ENCODE data around the gene TAC4.
A peak's percentile ranks its signal among the peaks of the same experiment; 100 is the strongest.

TAC4 gene

DNA sequence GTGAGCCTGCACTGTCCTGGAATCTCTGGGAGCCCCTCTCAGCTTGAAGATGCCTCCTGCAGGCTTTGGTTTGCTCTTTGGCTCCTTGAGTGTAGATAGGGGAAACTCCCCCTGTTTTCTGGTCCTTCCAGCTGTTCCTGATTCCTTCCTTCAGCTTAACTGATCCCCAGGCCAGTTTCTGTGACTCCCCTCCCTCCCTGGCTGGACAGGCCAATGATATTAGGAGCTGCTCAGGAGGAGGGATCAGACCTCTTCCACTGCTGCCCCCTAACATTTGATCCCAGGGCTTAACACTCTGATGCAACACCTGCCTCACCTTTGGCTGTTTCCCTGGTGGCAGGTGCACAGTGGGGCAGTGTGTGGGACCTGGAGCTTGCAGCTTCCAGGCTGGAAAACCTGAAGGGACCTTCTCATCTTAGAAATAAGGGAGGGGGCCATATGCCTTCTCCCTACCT, at the start of gene TAC4:
TAC4 (minus strand) TSS at position 51 of the 455 bp plus-strand sequence. CDS start 52 bp downstream, outside the sequence.
- DNase-seq (ENCODE audit: low spot score) (no peak), FAIRE-seq (no peak)

- DNase-seq (ENCODE audit: low spot score) (no peak), FAIRE-seq (no peak)
These were observed 49.0 kb upstream of the TAC4 start for GRCh38 chr17:49896860-49897259.

GRCh38 chr17:49896222-49896621, 48.4 kb upstream of the TAC4 start:
- FAIRE-seq = no peak
- DNase-seq (ENCODE audit: low spot score) = no peak

DNA sequence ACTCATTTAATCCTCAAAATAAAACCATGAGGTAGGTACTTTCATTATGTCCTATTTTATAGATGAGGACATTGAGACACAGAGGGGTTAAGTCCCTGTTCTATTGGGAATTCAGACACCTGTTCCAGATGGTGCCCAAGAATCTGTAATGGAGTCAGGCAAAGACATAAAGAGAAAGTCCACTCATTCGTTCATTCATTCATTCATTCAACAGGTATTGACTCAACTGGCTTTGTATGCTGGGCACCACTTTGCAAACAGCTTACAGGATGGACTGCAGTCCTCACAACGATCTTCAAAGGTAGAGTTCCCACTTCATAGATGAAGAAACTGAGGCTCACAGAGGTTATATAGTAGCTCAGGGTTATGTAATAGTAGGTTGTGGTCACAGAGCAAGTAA, 47.9 kb upstream of the TAC4 start:
- FAIRE-seq (no peak), DNase-seq (ENCODE audit: low spot score) (no peak)

GRCh38 chr17:49894761-49895160, 46.9 kb upstream of the TAC4 start:
- DNase-seq (ENCODE audit: low spot score) (no peak), FAIRE-seq (no peak)

GRCh38 chr17:49891694-49892389, 44.0 kb upstream of the TAC4 start:
- FAIRE-seq (no peak), DNase-seq (ENCODE audit: low spot score) (no peak)

GRCh38 chr17:49891271-49891670, 43.4 kb upstream of the TAC4 start:
- DNase-seq (ENCODE audit: low spot score) (no peak), FAIRE-seq (no peak)

- FAIRE-seq (no peak), DNase-seq (ENCODE audit: low spot score) (no peak)
These were observed 43.0 kb upstream of the TAC4 start for GRCh38 chr17:49890852-49891251.

- no peak for FAIRE-seq
- no peak for DNase-seq (ENCODE audit: low spot score)
These were observed 42.4 kb upstream of the TAC4 start for GRCh38 chr17:49890077-49890821.

- FAIRE-seq (no peak), DNase-seq (ENCODE audit: low spot score) (no peak)
These were observed 41.6 kb upstream of the TAC4 start for GRCh38 chr17:49889500-49889899.

GRCh38 chr17:49887744-49888360, 40.0 kb upstream of the TAC4 start:
- FAIRE-seq (no peak), DNase-seq (ENCODE audit: low spot score) (no peak)

DNA sequence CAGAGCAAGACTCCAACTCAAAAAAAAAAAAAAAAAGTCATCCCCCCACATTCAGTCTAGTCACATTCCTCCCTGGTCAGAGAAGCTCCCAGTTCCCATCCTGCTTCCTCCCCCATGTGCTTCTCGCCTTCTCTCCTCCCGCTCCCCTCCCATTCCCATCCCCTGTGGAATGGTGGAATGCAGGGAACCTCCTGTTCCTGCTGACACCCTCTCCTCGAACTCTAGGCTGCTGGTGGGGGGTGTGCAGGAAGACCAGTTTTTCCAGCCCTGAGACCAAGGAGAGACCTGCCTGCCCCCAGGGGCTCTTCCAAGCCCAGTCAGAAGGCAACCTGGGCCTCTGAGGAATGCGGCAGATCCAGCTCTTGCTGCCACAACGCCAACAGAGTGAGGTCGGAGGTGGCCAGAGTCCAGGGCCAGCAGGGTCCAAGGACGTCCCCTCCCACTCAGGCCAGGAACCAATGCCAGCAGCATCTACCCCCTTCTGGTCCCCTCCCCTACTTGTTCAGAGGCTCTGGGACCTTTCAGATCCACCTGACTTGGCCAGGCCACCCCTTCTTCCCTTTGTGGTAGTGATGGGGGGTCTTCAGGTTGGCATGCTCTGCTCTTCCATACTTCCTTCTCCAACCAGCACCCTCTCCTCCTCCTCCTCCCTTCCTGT, 39.3 kb upstream of the TAC4 start:
- DNase-seq (ENCODE audit: low spot score) (no peak), FAIRE-seq (no peak)

- DNase-seq (ENCODE audit: low spot score) = no peak
- FAIRE-seq = no peak
These were observed 38.2 kb upstream of the TAC4 start for GRCh38 chr17:49886036-49886435.

- DNase-seq (ENCODE audit: low spot score) (no peak), FAIRE-seq (no peak)
These were observed 34.6 kb upstream of the TAC4 start for GRCh38 chr17:49882434-49882833.

- FAIRE-seq = no peak
- DNase-seq (ENCODE audit: low spot score) = no peak
These were observed 33.2 kb upstream of the TAC4 start for GRCh38 chr17:49881054-49881402.

- FAIRE-seq = no peak
- peak; percentile 54 for DNase-seq (ENCODE audit: low spot score)
These were observed 32.6 kb upstream of the TAC4 start for GRCh38 chr17:49880291-49881053.

DNA sequence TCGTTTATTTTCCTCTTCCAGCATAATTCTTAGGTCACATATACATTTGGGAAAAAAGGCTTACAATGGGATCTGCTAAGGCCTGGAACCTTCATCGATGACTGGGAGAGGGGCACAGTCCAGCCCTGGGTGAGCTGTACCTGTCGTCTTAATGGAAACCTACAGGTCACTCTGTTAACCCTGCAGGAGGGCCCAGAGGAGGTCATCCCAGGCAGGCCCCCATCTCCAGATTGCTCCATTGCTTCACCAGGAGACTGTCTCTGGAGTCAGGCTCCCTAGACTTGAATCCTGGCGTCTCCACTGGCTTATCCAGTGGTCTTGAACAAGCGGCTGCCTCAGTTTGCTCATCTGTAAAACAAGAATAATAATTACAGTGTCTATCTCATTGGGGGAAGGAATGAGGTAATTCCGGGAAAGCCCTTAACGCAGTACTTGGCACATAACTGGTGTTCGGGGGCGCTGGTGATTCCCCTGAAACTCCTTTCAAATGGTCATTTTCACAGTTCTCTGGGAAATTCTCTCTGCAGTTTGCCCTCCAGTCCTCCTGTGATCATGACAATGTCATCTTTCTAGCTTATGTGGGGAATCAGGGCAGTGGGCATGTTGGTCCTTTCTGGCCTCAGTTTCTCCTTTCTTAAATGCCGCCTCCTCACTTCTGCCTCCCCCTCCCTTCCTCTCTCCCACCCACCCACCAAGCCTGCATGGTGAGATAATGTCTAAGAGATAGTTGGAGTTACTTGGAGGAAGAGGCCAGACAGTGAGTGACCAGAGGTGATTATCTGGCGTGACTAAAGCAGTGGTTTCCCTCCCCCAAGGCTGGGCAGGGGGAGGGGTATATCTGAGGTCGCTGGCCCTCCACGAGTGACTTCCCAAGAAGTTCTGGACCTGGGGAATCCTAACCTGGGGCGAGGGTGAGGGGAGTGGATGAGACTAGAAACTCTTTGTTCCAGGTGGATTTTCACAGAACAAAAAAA, 31.3 kb upstream of the TAC4 start:
- FAIRE-seq (no peak), DNase-seq (ENCODE audit: low spot score) (peak; percentile 56)

- FAIRE-seq = no peak
These were observed 27.8 kb upstream of the TAC4 start for GRCh38 chr17:49875685-49876084.

GRCh38 chr17:49874911-49875310, 27.0 kb upstream of the TAC4 start:
- FAIRE-seq = no peak
- DNase-seq (ENCODE audit: low spot score) = no peak

More at GRCh38 chr17:49875685-49876084, 27.8 kb upstream of the TAC4 start:
- DNase-seq (ENCODE audit: low spot score) = no peak

DNA sequence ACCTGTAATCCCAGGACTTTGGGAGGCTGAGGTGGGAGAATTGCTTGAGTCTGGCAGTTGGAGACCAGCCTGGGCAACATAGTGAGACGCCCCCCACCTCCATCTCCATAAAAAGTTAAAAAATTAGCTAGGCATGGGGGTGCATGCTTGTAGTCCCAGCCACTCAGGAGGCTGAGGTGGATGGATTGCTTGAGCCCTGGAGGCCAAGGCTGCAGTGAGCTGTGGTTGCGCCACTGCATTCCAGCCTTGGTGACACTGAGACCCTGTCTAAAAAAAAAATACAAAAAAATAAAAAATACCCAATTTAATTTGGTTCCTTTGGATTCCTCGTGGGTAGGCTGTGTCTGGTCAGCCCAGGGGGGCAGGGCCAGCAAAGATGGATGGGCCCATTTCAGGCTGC, 26.1 kb upstream of the TAC4 start:
- FAIRE-seq (no peak), DNase-seq (ENCODE audit: low spot score) (no peak)
